K562 (cell line): Measurements from ENCODE around the gene UBE2V1. TPM values are rescaled to one million over a fixed set of nuclear protein-coding genes. Genes with fewer than 3 reads are reported as not detected.
A peak's percentile ranks its signal among the peaks of the same experiment; 100 is the strongest.

ENCODE experiments used
- ATAC-seq: fragments of 200-7000 bp; cut with Tn5 transposase; 3 replicates; pipeline ENCODE4 v1.9.1; 2020; ENCODE audit warnings: moderate library complexity
- BruUV-seq: library from RNA; stranded (reverse); fragments of 400-500 nt; replicated peaks from 2 replicates; lab custom pipeline; 2021; lab: Mats Ljungman, UMichigan
- CTCF ChIA-PET: fragments of 300-600 bp; formaldehyde crosslinking; extraction: SDS; loops from one replicate; lab custom pipeline; 2021; ENCODE audit warnings: low intra/inter-chr PET ratio; lab: Yijun Ruan, JAX
- POLR2A ChIA-PET: fragments of 300-600, 350-650 bp; sonication (Branson Sonifier 250); formaldehyde crosslinking; extraction: SDS; loops from one replicate; lab custom pipeline; 2021; ENCODE audit warnings: antibody characterized with exemption, inconsistent platforms; lab: Yijun Ruan, JAX
- DNase-seq, 4 experiments: peaks; one replicate each; pipeline versions ENCODE4 v3.0.0 to v3.0.0-alpha.2; 2011 to 2018; ENCODE audit warnings: low spot score in 3 of 4, mixed read lengths in 3 of 4; ENCODE audit errors: extremely low read depth in 1 of 4
- FAIRE-seq: peaks from 2 replicates; lab custom pipeline; 2011; peaks lifted over from hg19 to GRCh38; lab: Jason Lieb, UNC
- H2AFZ ChIP-seq: 2 replicates; pipeline ENCODE4 v1.6.0; 2011; ENCODE audit warnings: low read depth, low read length, control low read depth, inconsistent platforms
- H3K27ac ChIP-seq: fragments of 200-600 bp; 3 replicates; pipeline ENCODE4 v1.8.0; 2011; ENCODE audit warnings: low read depth, mild to moderate bottlenecking, control low read depth, inconsistent platforms, low read length, moderate library complexity, mixed read lengths; ENCODE audit errors: extremely low read depth
- H3K27me3 ChIP-seq, 2 experiments: fragments of 300-600 bp in 1 of 2; 2 replicates in 1 of 2; 3 replicates in 1 of 2; pipeline versions ENCODE4 v1.6.0 to v1.8.0; 2011; ENCODE audit warnings: inconsistent platforms in 2 of 2, low read length in 2 of 2, mild to moderate bottlenecking in 1 of 2, mixed read lengths in 1 of 2, moderate library complexity in 1 of 2; ENCODE audit not compliant: control insufficient read depth in 2 of 2, insufficient read depth in 2 of 2
- H3K36me3 ChIP-seq: fragments of 300-600 bp; 3 replicates; pipeline ENCODE4 v1.8.0; 2011; ENCODE audit warnings: mild to moderate bottlenecking, low read length, inconsistent platforms; ENCODE audit not compliant: control insufficient read depth, insufficient read depth
- H3K4me1 ChIP-seq, 2 experiments: fragments of 200-600 bp in 1 of 2; replicated peaks in 1 of 2; 2 replicates in 1 of 2; 3 replicates in 1 of 2; pipeline versions ENCODE4 v1.5.1 to v1.8.0; 2011; ENCODE audit warnings: inconsistent platforms in 2 of 2, low read length in 2 of 2, mild to moderate bottlenecking in 1 of 2, mixed read lengths in 1 of 2, moderate library complexity in 1 of 2; ENCODE audit not compliant: control insufficient read depth in 2 of 2, insufficient read depth in 2 of 2
- H3K4me2 ChIP-seq: 2 replicates; pipeline ENCODE4 v1.6.1; 2011; ENCODE audit warnings: low read length, control low read depth, inconsistent platforms, mixed read lengths; ENCODE audit not compliant: insufficient read depth
- H3K4me3 ChIP-seq: fragments of 200-600 bp; sonication (generic), shearing (Covaris generic); 2 replicates; pipeline ENCODE4 v1.5.1; 2016; ENCODE audit warnings: control low read depth, inconsistent platforms
- H3K79me2 ChIP-seq: fragments of 200-600 bp; 3 replicates; pipeline ENCODE4 v1.8.0; 2011; ENCODE audit warnings: low read length, inconsistent platforms; ENCODE audit not compliant: control insufficient read depth, insufficient read depth
- H3K9ac ChIP-seq, 2 experiments: 2 replicates each; pipeline versions ENCODE4 v1.6.0 to v1.6.1; 2011; ENCODE audit warnings: low read depth in 2 of 2, low read length in 2 of 2, control low read depth in 1 of 2, inconsistent platforms in 1 of 2, mild to moderate bottlenecking in 1 of 2, mixed read lengths in 1 of 2; ENCODE audit not compliant: insufficient read depth in 1 of 2
- H3K9me1 ChIP-seq: one replicate; pipeline ENCODE4 v1.6.0; 2011; ENCODE audit warnings: inconsistent platforms, mild to moderate bottlenecking, low read length, moderate library complexity; ENCODE audit not compliant: control insufficient read depth, insufficient read depth
- H3K9me3 ChIP-seq: replicated peaks from 2 replicates; pipeline ENCODE4 v1.5.1; 2011; ENCODE audit warnings: low read depth, low read length, inconsistent platforms; ENCODE audit not compliant: control insufficient read depth, insufficient read depth
- H4K20me1 ChIP-seq: replicated peaks from 2 replicates; pipeline ENCODE4 v1.6.1; 2011; ENCODE audit warnings: low read length, inconsistent platforms, mixed read lengths; ENCODE audit not compliant: control insufficient read depth, insufficient read depth
- BCOR ChIP-seq: fragments of 450-650 bp; IDR thresholded peaks from 2 replicates; pipeline ENCODE4 v1.6.1; 2016
- ETV5 ChIP-seq: sonication (generic); formaldehyde crosslinking; IDR thresholded peaks from 2 replicates; pipeline ENCODE4 v1.4.0; 2020; ENCODE audit warnings: low read depth, mild to moderate bottlenecking, missing genetic modification reagents
- KDM1A ChIP-seq, 2 experiments: fragments of 450-650 bp; IDR thresholded peaks; 2 replicates each; pipeline ENCODE4 v1.6.1; 2016; ENCODE audit warnings: mild to moderate bottlenecking in 2 of 2
- PYGO2 ChIP-seq: fragments of 450-650 bp; IDR thresholded peaks from 2 replicates; pipeline ENCODE4 v1.6.1; 2016; ENCODE audit warnings: mild to moderate bottlenecking, missing genetic modification characterization, moderate library complexity, missing compliant biosample characterization
- RBM25 ChIP-seq: fragments of 200-400 bp; formaldehyde crosslinking; IDR thresholded peaks from 2 replicates; pipeline ENCODE4 v1.6.1; 2018; ENCODE audit warnings: low read length, low read depth, moderate library complexity; ENCODE audit not compliant: severe bottlenecking
- WGBS: fragments of 100-300 bp; shearing (Covaris generic); methylation state at CpG from one replicate; pipeline ENCODE4 v1.1.6; 2016; ENCODE audit warnings: low coverage, mixed read lengths; ENCODE audit not compliant: insufficient coverage; ENCODE audit errors: missing lambda C conversion rate; 5-methylcytosine and 5-hydroxymethylcytosine counted together
- in situ Hi-C: fragments of 300-500 bp; cut with MboI; formaldehyde crosslinking; loops from 4 replicates; pipeline ENCODE4 v1.15.0; 2018; ENCODE audit warnings: inconsistent platforms, mixed read lengths
- intact Hi-C: fragments of 100-400 bp; cut with micrococcal nuclease; formaldehyde crosslinking; loops from 2 replicates; pipeline ENCODE4 v1.14.2; 2022
- polyA plus RNA-seq, 8 experiments: library from polyadenylated mRNA; depleted of rRNA in 4 of 8; stranded (reverse) in 5 of 8; unstranded in 3 of 8; fragments of >200 nt; fragmentation: Nextera tagmentation in 2 of 8; fragmentation: Illumina TruSeq in 1 of 8; extraction: Ambion mirVana in 2 of 8; extraction: Trizol in 1 of 8; gene quantifications; 2 replicates each; pipeline versions ENCODE4 v1.2.1 to v1.2.3, GENCODE V29; 2011 to 2014; ENCODE audit warnings: inconsistent platforms in 1 of 8, missing spikeins in 1 of 8
- total RNA-seq, 7 experiments: library from RNA; depleted of rRNA in 6 of 7; stranded (reverse); fragments of >200 nt in 6 of 7; fragmentation: Illumina TruSeq in 2 of 7; extraction: Trizol in 2 of 7; gene quantifications; 2 replicates each; pipeline versions ENCODE4 v1.2.1 to v1.2.3, GENCODE V29; 2011 to 2021; ENCODE audit warnings: low replicate concordance in 1 of 7

Gene UBE2V1
- total and polyA plus RNA-seq, 9 of the 15 experiments (the other 6 are each of a cell fraction or from before 2014, with no cell fraction given), result 93.0 to 357 (median 119) TPM

DNA sequence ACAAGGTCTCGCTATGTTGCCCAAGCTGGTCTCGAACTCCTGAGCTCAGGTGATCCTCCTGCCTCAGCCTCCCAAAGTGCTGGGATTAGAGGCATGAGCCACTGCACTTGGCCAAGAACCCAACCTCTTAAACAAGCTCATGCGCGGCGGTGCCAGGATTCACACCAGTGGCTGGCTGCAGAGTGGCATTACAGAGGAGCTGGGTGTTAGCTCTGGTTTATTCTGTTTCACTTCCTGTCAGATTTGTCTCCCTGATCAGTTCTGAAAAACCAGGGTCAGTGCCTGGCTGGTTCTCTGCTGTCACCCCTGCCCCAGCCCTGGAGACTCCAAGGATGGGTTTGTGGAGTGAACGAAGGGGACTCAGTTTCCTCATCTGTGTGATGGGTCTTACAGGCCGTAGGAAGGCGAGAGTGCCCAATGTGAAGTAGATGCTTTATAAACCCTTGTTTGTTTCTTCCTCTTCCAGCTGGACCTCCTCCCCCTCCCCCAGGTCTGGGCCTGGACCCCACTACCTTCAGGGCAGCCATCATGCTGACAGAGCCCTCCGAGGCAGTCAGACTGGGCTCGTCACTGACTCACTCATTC lies 63.4 kb downstream of the UBE2V1 start:
- Histone ChIP-seq H3K4me3 (no peak overlapping the region), H3K27ac (no peak overlapping the region), H3K79me2 (no peaks in the 10 kb centered on the region), H3K4me1 (peaks cover 0 to 21% of the 10 kb centered on the region in 2 experiments; a peak in 3 of 5 replicates), H4K20me1 (no peaks in the 10 kb centered on the region), H3K36me3 (no peaks in the 10 kb centered on the region), H3K9me1 (no peaks in the 10 kb centered on the region), H3K9ac (no peak overlapping the region), H3K9me3 (no peaks in the 10 kb centered on the region), H2AFZ (no peak overlapping the region), H3K27me3 (peaks cover 0 to 5% of the 10 kb centered on the region in 2 experiments; a peak in 1 of 5 replicates), H3K4me2 (no peak overlapping the region)
- intact Hi-C loops, result no loop called here
- FAIRE-seq (no peak), DNase-seq (no peak), ATAC-seq (no peak)
- WGBS, result 66% methylated on average over 10 of the region's 10 CpGs
- ChIA-PET POLR2A (interaction anchor here (0.6 to 1.4 kb wide), 2 partner anchors 63 to 401 kb away, joined by 3 to 7 read pairs; no protein-coding TSS in a partner anchor), CTCF (no interaction called here)
- in situ Hi-C loops, result no loop called here
- no TSS peak for BruUV-seq
- TF ChIP-seq ETV5 (CRISPR knock-in tag) (no peak), BCOR (peak; percentile 11; the same call in 1 of the 2 replicates), RBM25 (peak; percentile 68), PYGO2 (tag) (no peak), KDM1A (IDR thresholded peaks at IDR 0.05) (peak in 1 of 2 experiments; percentile 27; a peak in 1 of 4 replicates)
